A549 (cell line): Measurements from ENCODE around the gene CCL17. TPM values are rescaled to one million over a fixed set of nuclear protein-coding genes. Genes with fewer than 3 reads are reported as not detected.

Experiments used
- ATAC-seq, 2 experiments: fragments of 200-7000 bp in 1 of 2; fragments of >200 bp in 1 of 2; cut with Nextera tagmentation in 1 of 2; cut with Tn5 transposase in 1 of 2; 3 replicates each; pipeline versions ENCODE4 v1.8.0 to v1.9.1; 2018 to 2020; ENCODE audit warnings: mild to moderate bottlenecking in 1 of 2, moderate library complexity in 1 of 2
- CTCF ChIA-PET: fragments of 300-600 bp; sonication (Branson Sonifier 250); formaldehyde crosslinking; extraction: SDS; loops from one replicate; lab custom pipeline; 2021; ENCODE audit warnings: antibody characterized with exemption, inconsistent platforms; lab: Yijun Ruan, JAX
- POLR2A ChIA-PET: fragments of 350-600 bp; formaldehyde crosslinking; extraction: SDS; loops from one replicate; lab custom pipeline; 2021; ENCODE audit warnings: antibody characterized with exemption, inconsistent platforms; lab: Yijun Ruan, JAX
- DNase-seq, 2 experiments: peaks; one replicate each; pipeline versions ENCODE4 v3.0.0 to v3.0.0-alpha.2; 2011 to 2016; ENCODE audit warnings: low read depth in 1 of 2, low spot score in 1 of 2
- FAIRE-seq: peaks from 2 replicates; lab custom pipeline; 2011; peaks lifted over from hg19 to GRCh38; lab: Jason Lieb, UNC
- H3K27ac ChIP-seq, 2 experiments: fragments of >200 bp; sonication (Bioruptor Twin); formaldehyde crosslinking; 3 replicates each; pipeline ENCODE4 v1.5.1; 2016 to 2017
- H3K4me1 ChIP-seq: fragments of >200 bp; sonication (Bioruptor Twin); formaldehyde crosslinking; 3 replicates; pipeline ENCODE4 v1.6.1; 2016
- H3K4me2 ChIP-seq: fragments of >200 bp; sonication (Bioruptor Twin); formaldehyde crosslinking; 3 replicates; pipeline ENCODE4 v1.6.1; 2016
- H3K4me3 ChIP-seq: fragments of >200 bp; sonication (Bioruptor Twin); formaldehyde crosslinking; 3 replicates; pipeline ENCODE4 v1.5.1; 2016
- H3K9me3 ChIP-seq: fragments of >200 bp; sonication (Bioruptor Twin); formaldehyde crosslinking; 3 replicates; pipeline ENCODE4 v1.6.1; 2016
- CBX2 ChIP-seq: fragments of 200-600 bp; sonication (generic); IDR thresholded peaks from 2 replicates; pipeline ENCODE4 v1.6.1; 2016; ENCODE audit warnings: low read depth, mild to moderate bottlenecking, borderline replicate concordance
- CBX8 ChIP-seq: fragments of 200-600 bp; sonication (generic); IDR thresholded peaks from 2 replicates; pipeline ENCODE4 v1.6.1; 2016
- CEBPB ChIP-seq, 2 experiments: fragments of >200 bp in 1 of 2; sonication (Bioruptor Twin) in 1 of 2; formaldehyde crosslinking in 1 of 2; IDR thresholded peaks; 2 replicates each; pipeline ENCODE4 v1.6.1; 2012 to 2016
- CHD2 ChIP-seq: fragments of 150-350 bp; IDR thresholded peaks from 2 replicates; pipeline ENCODE4 v1.6.1; 2014; ENCODE audit warnings: low read length; ENCODE audit not compliant: partially characterized antibody
- CHD4 ChIP-seq: fragments of 200-600 bp; sonication (generic); IDR thresholded peaks from 2 replicates; pipeline ENCODE4 v1.6.1; 2016; ENCODE audit warnings: antibody characterized with exemption, mild to moderate bottlenecking, borderline replicate concordance
- EHF ChIP-seq: fragments of 250-450 bp; sonication (Bioruptor Pico); IDR thresholded peaks from 2 replicates; pipeline ENCODE4 v1.5.0; 2020; ENCODE audit warnings: mild to moderate bottlenecking
- EP300 ChIP-seq, 2 experiments: fragments of >200 bp; sonication (Bioruptor Twin); formaldehyde crosslinking; IDR thresholded peaks; 2 replicates in 1 of 2; 3 replicates in 1 of 2; pipeline ENCODE4 v1.6.1; 2016 to 2017
- ESRRA ChIP-seq: fragments of 150-350 bp; IDR thresholded peaks from 2 replicates; pipeline ENCODE4 v1.6.1; 2014; ENCODE audit warnings: mild to moderate bottlenecking, low read length, borderline replicate concordance
- FOSL2 ChIP-seq, 2 experiments: fragments of 450-650 bp in 1 of 2; fragments of >200 bp in 1 of 2; sonication (Bioruptor Twin) in 1 of 2; formaldehyde crosslinking; IDR thresholded peaks; 2 replicates each; pipeline versions ENCODE4 v1.5.0 to v1.6.1; 2016 to 2020; ENCODE audit warnings: mild to moderate bottlenecking in 1 of 2, moderate library complexity in 1 of 2
- HOXA7 ChIP-seq: fragments of 250-450 bp; sonication (Bioruptor Pico); IDR thresholded peaks from 2 replicates; pipeline ENCODE4 v1.5.0; 2020; ENCODE audit warnings: mild to moderate bottlenecking, moderate library complexity
- HOXB13 ChIP-seq: fragments of 250-450 bp; sonication (Bioruptor Pico); IDR thresholded peaks from 2 replicates; pipeline ENCODE4 v1.5.0; 2020; ENCODE audit warnings: low read depth, mild to moderate bottlenecking, moderate library complexity
- KDM5A ChIP-seq: fragments of 200-600 bp; sonication (generic); IDR thresholded peaks from 2 replicates; pipeline ENCODE4 v1.6.1; 2016; ENCODE audit warnings: antibody characterized with exemption, mild to moderate bottlenecking
- MAZ ChIP-seq: fragments of 150-350 bp; IDR thresholded peaks from 2 replicates; pipeline ENCODE4 v1.6.1; 2014; ENCODE audit warnings: antibody characterized with exemption, low read depth, low read length, borderline replicate concordance
- NR3C1 ChIP-seq: fragments of >200 bp; sonication (Bioruptor Twin); formaldehyde crosslinking; IDR thresholded peaks from 3 replicates; pipeline ENCODE4 v1.6.1; 2017
- RAD21 ChIP-seq, 2 experiments: fragments of >200 bp in 1 of 2; sonication (Bioruptor Twin) in 1 of 2; formaldehyde crosslinking in 1 of 2; IDR thresholded peaks in 1 of 2; conservative IDR thresholded peaks in 1 of 2; 2 replicates in 1 of 2; 3 replicates in 1 of 2; pipeline ENCODE4 v1.6.1; 2012 to 2018; ENCODE audit warnings: inconsistent platforms in 1 of 2
- RARB ChIP-seq: fragments of 250-450 bp; sonication (Bioruptor Pico); IDR thresholded peaks from 2 replicates; pipeline ENCODE4 v1.8.0; 2021; ENCODE audit warnings: mild to moderate bottlenecking, moderate library complexity
- RCOR1 ChIP-seq: fragments of 150-350 bp; IDR thresholded peaks from 2 replicates; pipeline ENCODE4 v1.6.1; 2014; ENCODE audit warnings: antibody characterized with exemption, low read length, low read depth
- RNF2 ChIP-seq: fragments of 200-600 bp; sonication (generic); IDR thresholded peaks from 2 replicates; pipeline ENCODE4 v1.6.1; 2016; ENCODE audit warnings: low read depth, mild to moderate bottlenecking, antibody characterized with exemption, moderate library complexity, borderline replicate concordance
- SMC3 ChIP-seq: fragments of >200 bp; sonication (Bioruptor Twin); formaldehyde crosslinking; IDR thresholded peaks from 3 replicates; pipeline ENCODE4 v1.6.1; 2018; ENCODE audit warnings: inconsistent platforms
- TFCP2L1 ChIP-seq: fragments of 250-450 bp; sonication (Bioruptor Pico); IDR thresholded peaks from 2 replicates; pipeline ENCODE4 v1.5.0; 2021; ENCODE audit warnings: mild to moderate bottlenecking
- ZC3H11A ChIP-seq: fragments of 450-650 bp; IDR thresholded peaks from 2 replicates; pipeline ENCODE4 v1.6.1; 2014; ENCODE audit warnings: antibody characterized with exemption, mild to moderate bottlenecking
- ZFP36 ChIP-seq: fragments of 450-650 bp; IDR thresholded peaks from 2 replicates; pipeline ENCODE4 v1.6.1; 2014; ENCODE audit warnings: borderline replicate concordance; ENCODE audit not compliant: partially characterized antibody
- ZNF302 ChIP-seq: fragments of 250-450 bp; sonication (Bioruptor Pico); IDR thresholded peaks from 2 replicates; pipeline ENCODE4 v1.9.0; 2021; ENCODE audit warnings: inconsistent platforms, mild to moderate bottlenecking, moderate library complexity
- ZSCAN20 ChIP-seq: fragments of 250-450 bp; sonication (Bioruptor Pico); IDR thresholded peaks from 2 replicates; pipeline ENCODE4 v1.8.0; 2022; ENCODE audit warnings: mild to moderate bottlenecking, moderate library complexity
- WGBS: methylation state at CpG from one replicate; pipeline ENCODE4 v1.1.6; 2017; ENCODE audit errors: missing lambda C conversion rate; 5-methylcytosine and 5-hydroxymethylcytosine counted together
- polyA plus RNA-seq, 4 experiments: library from polyadenylated mRNA; depleted of rRNA in 3 of 4; stranded (reverse); fragments of >200 nt; fragmentation: RNase III in 1 of 4; extraction: RNeasy Plus Mini Kit Qiagen cat#74134 plus additional on column Dnase treatment in 1 of 4; gene quantifications; 2 replicates in 3 of 4; 3 replicates in 1 of 4; pipeline ENCODE4 v1.2.3, GENCODE V29; 2011 to 2017
- TF ChIP-seq, protein P1 (sequence below): fragments of 250-450 bp; sonication (Bioruptor Pico); IDR thresholded peaks from 2 replicates; pipeline ENCODE4 v1.5.0; 2020; ENCODE audit warnings: low read depth, mild to moderate bottlenecking, moderate library complexity
- TF ChIP-seq, protein P2 (sequence below): fragments of 150-350 bp; IDR thresholded peaks from 2 replicates; pipeline ENCODE4 v1.6.1; 2014; ENCODE audit warnings: low read depth, mild to moderate bottlenecking, low read length
- TF ChIP-seq, protein P3 (sequence below): fragments of >200 bp; sonication (Bioruptor Twin); formaldehyde crosslinking; IDR thresholded peaks from 3 replicates; pipeline ENCODE4 v1.6.1; 2016
- TF ChIP-seq, protein P4 (sequence below): IDR thresholded peaks from 2 replicates; pipeline ENCODE4 v1.6.1; 2012; ENCODE audit warnings: low read depth, borderline replicate concordance
- TF ChIP-seq, protein P5 (sequence below): fragments of 450-650 bp; IDR thresholded peaks from 2 replicates; pipeline ENCODE4 v1.6.1; 2014; ENCODE audit warnings: antibody characterized with exemption
- TF ChIP-seq, protein P6 (sequence below): IDR thresholded peaks from 2 replicates; pipeline ENCODE4 v1.6.1; 2012

The CCL17 gene
- polyA plus RNA-seq, 2 of the 4 experiments (the other 2 are of a cell fraction), result not detected

DNA sequence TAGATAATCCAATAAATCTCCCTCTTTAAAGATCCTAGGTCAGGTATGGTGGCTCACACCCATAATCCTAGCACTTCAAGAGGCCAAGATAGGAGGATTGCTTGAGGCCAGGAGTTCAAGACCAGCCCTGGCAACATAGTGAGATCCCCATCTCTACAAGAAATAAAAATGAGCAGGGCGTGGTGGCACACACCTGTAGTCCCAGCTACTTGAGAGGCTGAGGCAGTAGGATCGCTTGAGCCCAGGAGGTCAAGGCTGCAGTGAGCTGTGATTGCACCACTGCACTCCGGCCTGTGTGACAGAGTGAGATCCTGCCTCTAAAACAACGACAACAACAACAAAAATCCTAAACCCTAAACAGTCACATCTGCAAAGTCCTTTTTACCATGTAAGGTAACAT, 48.0 kb upstream of the CCL17 start:
- FAIRE-seq, result no peak
- Histone ChIP-seq H3K4me1 (no peaks in the 10 kb centered on the region), H3K27ac (no peak overlapping the region), H3K4me2 (no peak overlapping the region), H3K4me3 (no peak overlapping the region), H3K9me3 (no peaks in the 10 kb centered on the region)
- DNase-seq, result no peak
- WGBS, result 79% methylated on average over 4 of the region's 4 CpGs
- CTCF ChIA-PET, result interaction anchor here (1.2 to 2.4 kb wide), 3 partner anchors 24 to 61 kb away, joined by 3 to 6 read pairs (median 4); no protein-coding TSS in a partner anchor
- no peak for ATAC-seq
- POLR2A ChIA-PET, result no interaction called here
- TF ChIP-seq, protein P1, sequence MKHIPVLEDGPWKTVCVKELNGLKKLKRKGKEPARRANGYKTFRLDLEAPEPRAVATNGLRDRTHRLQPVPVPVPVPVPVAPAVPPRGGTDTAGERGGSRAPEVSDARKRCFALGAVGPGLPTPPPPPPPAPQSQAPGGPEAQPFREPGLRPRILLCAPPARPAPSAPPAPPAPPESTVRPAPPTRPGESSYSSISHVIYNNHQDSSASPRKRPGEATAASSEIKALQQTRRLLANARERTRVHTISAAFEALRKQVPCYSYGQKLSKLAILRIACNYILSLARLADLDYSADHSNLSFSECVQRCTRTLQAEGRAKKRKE (CRISPR knock-in tag), result no peak
- TF ChIP-seq ZC3H11A, result no peak
- TF ChIP-seq NR3C1, result no peak
- TF ChIP-seq MAZ, result no peak
- no peak for TF ChIP-seq RCOR1
- no peak for TF ChIP-seq CEBPB (IDR thresholded peaks at IDR 0.05)
- TF ChIP-seq KDM5A, result no peak
- no peak for TF ChIP-seq CBX8
- no peak for TF ChIP-seq CBX2
- TF ChIP-seq ZFP36, result no peak
- no peak for TF ChIP-seq EP300 (IDR thresholded peaks at IDR 0.05)
- TF ChIP-seq, protein P2, sequence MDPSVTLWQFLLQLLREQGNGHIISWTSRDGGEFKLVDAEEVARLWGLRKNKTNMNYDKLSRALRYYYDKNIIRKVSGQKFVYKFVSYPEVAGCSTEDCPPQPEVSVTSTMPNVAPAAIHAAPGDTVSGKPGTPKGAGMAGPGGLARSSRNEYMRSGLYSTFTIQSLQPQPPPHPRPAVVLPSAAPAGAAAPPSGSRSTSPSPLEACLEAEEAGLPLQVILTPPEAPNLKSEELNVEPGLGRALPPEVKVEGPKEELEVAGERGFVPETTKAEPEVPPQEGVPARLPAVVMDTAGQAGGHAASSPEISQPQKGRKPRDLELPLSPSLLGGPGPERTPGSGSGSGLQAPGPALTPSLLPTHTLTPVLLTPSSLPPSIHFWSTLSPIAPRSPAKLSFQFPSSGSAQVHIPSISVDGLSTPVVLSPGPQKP, result no peak
- no peak for TF ChIP-seq RAD21 (conservative IDR thresholded peaks at IDR 0.05 in 1 of 2, IDR thresholded peaks at IDR 0.05 in 1 of 2)
- no peak for TF ChIP-seq RARB (CRISPR knock-in tag)
- TF ChIP-seq ZSCAN20, result no peak
- TF ChIP-seq, protein P3, sequence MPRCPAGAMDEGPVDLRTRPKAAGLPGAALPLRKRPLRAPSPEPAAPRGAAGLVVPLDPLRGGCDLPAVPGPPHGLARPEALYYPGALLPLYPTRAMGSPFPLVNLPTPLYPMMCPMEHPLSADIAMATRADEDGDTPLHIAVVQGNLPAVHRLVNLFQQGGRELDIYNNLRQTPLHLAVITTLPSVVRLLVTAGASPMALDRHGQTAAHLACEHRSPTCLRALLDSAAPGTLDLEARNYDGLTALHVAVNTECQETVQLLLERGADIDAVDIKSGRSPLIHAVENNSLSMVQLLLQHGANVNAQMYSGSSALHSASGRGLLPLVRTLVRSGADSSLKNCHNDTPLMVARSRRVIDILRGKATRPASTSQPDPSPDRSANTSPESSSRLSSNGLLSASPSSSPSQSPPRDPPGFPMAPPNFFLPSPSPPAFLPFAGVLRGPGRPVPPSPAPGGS, result no peak
- no peak for TF ChIP-seq FOSL2 (IDR thresholded peaks at IDR 0.05)
- no peak for TF ChIP-seq FOSL2 (CRISPR knock-in tag; IDR thresholded peaks at IDR 0.05)
- TF ChIP-seq RNF2, result no peak
- no peak for TF ChIP-seq CHD4
- TF ChIP-seq HOXA7, result no peak

DNA sequence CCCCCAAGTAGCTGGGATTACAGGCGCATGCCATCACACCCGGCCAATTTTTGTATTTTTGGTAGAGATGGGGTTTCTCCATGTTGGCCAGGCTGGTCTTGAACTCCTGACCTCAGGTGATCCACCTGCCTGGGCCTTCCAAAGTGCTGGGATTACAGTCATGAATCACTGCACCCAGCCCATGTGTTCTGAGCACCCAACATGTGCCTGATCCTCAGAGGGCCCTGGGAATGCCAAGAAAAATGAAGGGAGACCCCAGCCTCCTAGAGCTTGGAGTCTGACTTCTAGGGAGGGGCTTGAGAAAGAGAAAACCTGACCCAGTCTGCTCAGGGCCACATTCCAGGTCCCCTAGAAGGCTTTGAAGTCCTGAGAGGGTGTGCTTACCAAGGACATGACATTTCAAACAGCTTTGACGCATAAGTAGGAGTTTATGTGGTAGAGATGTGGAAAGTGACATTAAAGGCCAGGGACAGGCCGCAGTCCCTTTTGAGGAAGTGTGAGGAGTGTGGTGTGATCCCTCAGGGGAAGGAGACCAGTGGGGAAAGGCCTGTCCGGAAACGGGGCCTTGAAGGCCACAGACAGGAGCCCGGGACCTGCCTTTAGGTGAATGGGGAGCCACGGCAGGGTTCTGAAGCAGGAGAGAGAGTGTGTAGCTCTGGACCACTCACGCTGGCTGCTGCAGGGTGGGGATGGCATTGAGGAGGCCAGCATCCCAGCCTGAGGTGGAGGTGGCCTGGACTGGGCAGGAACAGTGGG, 47.1 kb upstream of the CCL17 start:
- Histone ChIP-seq H3K27ac (no peak overlapping the region), H3K4me3 (no peak overlapping the region), H3K4me1 (no peaks in the 10 kb centered on the region), H3K9me3 (no peaks in the 10 kb centered on the region), H3K4me2 (no peak overlapping the region)
- POLR2A ChIA-PET, result no interaction called here
- CTCF ChIA-PET, result interaction anchor here (0.9 to 2.4 kb wide), 3 partner anchors 57 to 62 kb away, joined by 3 to 6 read pairs (median 4); no protein-coding TSS in a partner anchor
- 78% methylated on average over 9 of the region's 9 CpGs for WGBS
- peak in 1 of 2 experiments; percentile 25; a peak in 1 of 6 replicates for ATAC-seq
- FAIRE-seq, result no peak
- no peak for DNase-seq
- TF ChIP-seq RNF2 (no peak), HOXB13 (CRISPR knock-in tag) (no peak), ESRRA (no peak), EHF (CRISPR knock-in tag) (no peak), CHD2 (no peak), ZNF302 (no peak), ZFP36 (no peak), TFCP2L1 (no peak), SMC3 (no peak)
- TF ChIP-seq, protein P4, sequence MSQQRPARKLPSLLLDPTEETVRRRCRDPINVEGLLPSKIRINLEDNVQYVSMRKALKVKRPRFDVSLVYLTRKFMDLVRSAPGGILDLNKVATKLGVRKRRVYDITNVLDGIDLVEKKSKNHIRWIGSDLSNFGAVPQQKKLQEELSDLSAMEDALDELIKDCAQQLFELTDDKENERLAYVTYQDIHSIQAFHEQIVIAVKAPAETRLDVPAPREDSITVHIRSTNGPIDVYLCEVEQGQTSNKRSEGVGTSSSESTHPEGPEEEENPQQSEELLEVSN, result no peak
- TF ChIP-seq, protein P5, sequence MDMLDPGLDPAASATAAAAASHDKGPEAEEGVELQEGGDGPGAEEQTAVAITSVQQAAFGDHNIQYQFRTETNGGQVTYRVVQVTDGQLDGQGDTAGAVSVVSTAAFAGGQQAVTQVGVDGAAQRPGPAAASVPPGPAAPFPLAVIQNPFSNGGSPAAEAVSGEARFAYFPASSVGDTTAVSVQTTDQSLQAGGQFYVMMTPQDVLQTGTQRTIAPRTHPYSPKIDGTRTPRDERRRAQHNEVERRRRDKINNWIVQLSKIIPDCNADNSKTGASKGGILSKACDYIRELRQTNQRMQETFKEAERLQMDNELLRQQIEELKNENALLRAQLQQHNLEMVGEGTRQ, result no peak
- TF ChIP-seq, protein P6, sequence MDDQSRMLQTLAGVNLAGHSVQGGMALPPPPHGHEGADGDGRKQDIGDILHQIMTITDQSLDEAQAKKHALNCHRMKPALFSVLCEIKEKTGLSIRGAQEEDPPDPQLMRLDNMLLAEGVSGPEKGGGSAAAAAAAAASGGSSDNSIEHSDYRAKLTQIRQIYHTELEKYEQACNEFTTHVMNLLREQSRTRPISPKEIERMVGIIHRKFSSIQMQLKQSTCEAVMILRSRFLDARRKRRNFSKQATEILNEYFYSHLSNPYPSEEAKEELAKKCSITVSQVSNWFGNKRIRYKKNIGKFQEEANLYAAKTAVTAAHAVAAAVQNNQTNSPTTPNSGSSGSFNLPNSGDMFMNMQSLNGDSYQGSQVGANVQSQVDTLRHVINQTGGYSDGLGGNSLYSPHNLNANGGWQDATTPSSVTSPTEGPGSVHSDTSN, result no peak
